ENCODE data around the gene HSPA12B.

DNA sequence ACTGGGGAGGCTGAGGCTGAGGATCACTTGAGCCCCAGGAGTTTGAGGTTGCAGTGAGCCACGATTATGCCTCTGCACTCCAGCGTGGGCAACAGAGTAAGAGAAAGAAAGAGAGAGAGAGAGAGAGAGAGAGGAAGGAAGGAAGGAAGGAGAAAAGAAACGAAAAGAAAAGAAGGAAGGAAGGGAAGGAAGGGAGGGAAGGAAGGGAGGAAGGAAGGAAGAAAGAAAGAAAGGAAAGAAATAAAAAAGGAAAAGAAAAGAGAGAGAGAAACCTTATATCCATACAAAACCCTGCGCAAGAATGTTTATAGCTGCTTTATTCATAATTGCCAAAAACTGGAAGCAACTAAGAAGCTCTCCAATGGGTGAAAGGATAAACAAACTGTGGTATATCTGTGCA is 8.1 kb upstream of the HSPA12B start:
- TF ChIP-seq, protein P1, sequence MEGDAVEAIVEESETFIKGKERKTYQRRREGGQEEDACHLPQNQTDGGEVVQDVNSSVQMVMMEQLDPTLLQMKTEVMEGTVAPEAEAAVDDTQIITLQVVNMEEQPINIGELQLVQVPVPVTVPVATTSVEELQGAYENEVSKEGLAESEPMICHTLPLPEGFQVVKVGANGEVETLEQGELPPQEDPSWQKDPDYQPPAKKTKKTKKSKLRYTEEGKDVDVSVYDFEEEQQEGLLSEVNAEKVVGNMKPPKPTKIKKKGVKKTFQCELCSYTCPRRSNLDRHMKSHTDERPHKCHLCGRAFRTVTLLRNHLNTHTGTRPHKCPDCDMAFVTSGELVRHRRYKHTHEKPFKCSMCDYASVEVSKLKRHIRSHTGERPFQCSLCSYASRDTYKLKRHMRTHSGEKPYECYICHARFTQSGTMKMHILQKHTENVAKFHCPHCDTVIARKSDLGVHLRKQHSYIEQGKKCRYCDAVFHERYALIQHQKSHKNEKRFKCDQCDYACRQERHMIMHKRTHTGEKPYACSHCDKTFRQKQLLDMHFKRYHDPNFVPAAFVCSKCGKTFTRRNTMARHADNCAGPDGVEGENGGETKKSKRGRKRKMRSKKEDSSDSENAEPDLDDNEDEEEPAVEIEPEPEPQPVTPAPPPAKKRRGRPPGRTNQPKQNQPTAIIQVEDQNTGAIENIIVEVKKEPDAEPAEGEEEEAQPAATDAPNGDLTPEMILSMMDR (conservative IDR thresholded peaks at IDR 0.05; ENCODE audit: low read length), result no peak
- TF ChIP-seq EZH2phosphoT487 (IDR thresholded peaks at IDR 0.05; ENCODE audit: borderline replicate concordance, low read depth, low read length), result no peak

Measured in OCI-LY7 (cell line).